GM23338 (cell line): ENCODE results near the gene SMG6.

ENCODE experiments used
- CREB1 ChIP-seq: fragments of 250-450 bp; sonication (Bioruptor Pico); IDR thresholded peaks from 2 replicates; pipeline ENCODE4 v1.5.0; 2020; ENCODE audit warnings: low read depth, mild to moderate bottlenecking, moderate library complexity
- ETS1 ChIP-seq: IDR thresholded peaks from 2 replicates; pipeline ENCODE4 v1.6.1; 2016; ENCODE audit warnings: antibody characterized with exemption
- EZH2 ChIP-seq: fragments of 200-600 bp; sonication (generic); IDR thresholded peaks from one replicate; pipeline ENCODE4 v1.8.0; 2017; ENCODE audit warnings: antibody characterized with exemption, mild to moderate bottlenecking, low read depth; ENCODE audit not compliant: unreplicated experiment
- EZH2phosphoT487 ChIP-seq: fragments of 200-600 bp; sonication (generic); IDR thresholded peaks from one replicate; pipeline ENCODE4 v1.8.1; 2018; ENCODE audit warnings: antibody characterized with exemption; ENCODE audit not compliant: unreplicated experiment
- JUNB ChIP-seq: IDR thresholded peaks from one replicate; pipeline ENCODE4 v1.6.1; 2016; ENCODE audit warnings: antibody characterized with exemption; ENCODE audit not compliant: unreplicated experiment
- POLR2AphosphoS5 ChIP-seq: IDR thresholded peaks from 2 replicates; pipeline ENCODE4 v1.6.1; 2016; ENCODE audit warnings: antibody characterized with exemption, low read depth
- REST ChIP-seq: IDR thresholded peaks from one replicate; pipeline ENCODE4 v1.6.1; 2018; ENCODE audit warnings: antibody characterized with exemption; ENCODE audit not compliant: unreplicated experiment
- ZNF114 ChIP-seq: fragments of 250-450 bp; sonication (Bioruptor Pico); IDR thresholded peaks from 2 replicates; pipeline ENCODE4 v1.5.0; 2020; ENCODE audit warnings: mild to moderate bottlenecking, moderate library complexity
- ZNF331 ChIP-seq: fragments of 250-450 bp; sonication (Bioruptor Pico); IDR thresholded peaks from 2 replicates; pipeline ENCODE4 v1.5.0; 2020; ENCODE audit warnings: low read depth, mild to moderate bottlenecking, moderate library complexity
- TF ChIP-seq, protein P1 (sequence below), 2 experiments: fragments of 200-600 bp in 1 of 2; sonication (generic) in 1 of 2; conservative IDR thresholded peaks; 2 replicates each; pipeline versions ENCODE4 v1.5.1 to v1.6.1; 2016 to 2017; ENCODE audit warnings: antibody characterized with exemption in 2 of 2, low read depth in 2 of 2, mild to moderate bottlenecking in 2 of 2, moderate library complexity in 1 of 2

DNA sequence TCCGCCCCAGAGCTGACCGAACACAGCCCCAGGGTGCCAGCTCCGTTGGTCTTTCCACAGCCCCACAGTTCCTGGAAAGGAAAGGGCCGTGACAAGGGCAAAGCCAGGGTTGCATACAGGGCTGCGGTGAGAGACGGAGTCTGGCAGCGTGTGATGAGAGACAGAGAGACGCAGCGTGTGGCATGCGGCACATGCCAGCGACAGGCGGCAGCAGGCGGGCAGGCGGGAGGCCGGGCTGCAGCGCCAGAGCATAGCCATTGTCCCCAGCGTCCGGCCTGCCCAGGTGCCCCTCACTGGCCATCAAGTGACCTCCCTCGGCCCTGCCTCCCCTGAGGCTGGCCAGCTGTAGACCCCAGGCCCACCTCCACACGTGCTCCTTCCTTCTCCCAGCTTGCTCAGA lies 287.1 kb downstream of the SMG6 start:
- TF ChIP-seq, protein P1, sequence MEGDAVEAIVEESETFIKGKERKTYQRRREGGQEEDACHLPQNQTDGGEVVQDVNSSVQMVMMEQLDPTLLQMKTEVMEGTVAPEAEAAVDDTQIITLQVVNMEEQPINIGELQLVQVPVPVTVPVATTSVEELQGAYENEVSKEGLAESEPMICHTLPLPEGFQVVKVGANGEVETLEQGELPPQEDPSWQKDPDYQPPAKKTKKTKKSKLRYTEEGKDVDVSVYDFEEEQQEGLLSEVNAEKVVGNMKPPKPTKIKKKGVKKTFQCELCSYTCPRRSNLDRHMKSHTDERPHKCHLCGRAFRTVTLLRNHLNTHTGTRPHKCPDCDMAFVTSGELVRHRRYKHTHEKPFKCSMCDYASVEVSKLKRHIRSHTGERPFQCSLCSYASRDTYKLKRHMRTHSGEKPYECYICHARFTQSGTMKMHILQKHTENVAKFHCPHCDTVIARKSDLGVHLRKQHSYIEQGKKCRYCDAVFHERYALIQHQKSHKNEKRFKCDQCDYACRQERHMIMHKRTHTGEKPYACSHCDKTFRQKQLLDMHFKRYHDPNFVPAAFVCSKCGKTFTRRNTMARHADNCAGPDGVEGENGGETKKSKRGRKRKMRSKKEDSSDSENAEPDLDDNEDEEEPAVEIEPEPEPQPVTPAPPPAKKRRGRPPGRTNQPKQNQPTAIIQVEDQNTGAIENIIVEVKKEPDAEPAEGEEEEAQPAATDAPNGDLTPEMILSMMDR (conservative IDR thresholded peaks at IDR 0.05; ENCODE audit: low read depth in 2 of 2) = no peak
- TF ChIP-seq POLR2AphosphoS5 (no peak), ZNF331 (no peak), REST (no peak), EZH2 (no peak), CREB1 (CRISPR knock-in tag) (no peak), EZH2phosphoT487 (no peak), JUNB (no peak), ZNF114 (no peak), ETS1 (no peak)
